G401 (cell line): Measurements from ENCODE around the gene ARHGDIB. TPM values are rescaled to one million over a fixed set of nuclear protein-coding genes. Genes with fewer than 3 reads are reported as not detected.

ENCODE experiments used
- DNase-seq: peaks from one replicate; pipeline ENCODE4 v3.0.0-alpha.2; 2015; ENCODE audit warnings: low spot score
- in situ Hi-C: cut with HindIII; loops from 2 replicates; pipeline ENCODE4 v1.10.0; 2016; ENCODE audit warnings: low sequenced_read_pairs, mixed read lengths
- total RNA-seq: library from RNA; depleted of rRNA; stranded (reverse); fragments of >200 nt; shearing (Covaris generic); gene quantifications from 2 replicates; pipeline ENCODE4 v1.2.3, GENCODE V29; 2014

The ARHGDIB gene
- total RNA-seq, 1 experiment from 2014 or later: not detected

DNA sequence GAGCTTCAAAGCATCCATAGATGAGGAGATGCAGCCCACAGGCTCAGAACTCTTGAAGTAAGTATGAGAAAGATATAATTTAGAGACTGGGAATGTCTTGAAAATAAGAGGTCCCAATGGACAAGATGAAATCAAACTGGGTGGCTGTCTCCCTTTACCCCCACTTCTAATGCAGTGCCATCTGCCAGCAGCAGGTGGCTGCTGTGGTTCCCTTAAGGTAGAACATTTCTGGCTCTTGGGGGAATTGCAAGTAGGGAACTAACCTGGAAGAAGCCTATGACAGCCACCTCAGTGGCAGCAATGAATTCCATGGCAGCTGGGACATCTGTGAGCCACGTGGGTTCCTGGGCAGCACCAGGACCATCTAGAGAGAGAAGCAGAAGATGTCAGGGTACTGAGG is 23.7 kb downstream of the ARHGDIB start:
- in situ Hi-C loops: no loop called here
- no peak for DNase-seq

DNA sequence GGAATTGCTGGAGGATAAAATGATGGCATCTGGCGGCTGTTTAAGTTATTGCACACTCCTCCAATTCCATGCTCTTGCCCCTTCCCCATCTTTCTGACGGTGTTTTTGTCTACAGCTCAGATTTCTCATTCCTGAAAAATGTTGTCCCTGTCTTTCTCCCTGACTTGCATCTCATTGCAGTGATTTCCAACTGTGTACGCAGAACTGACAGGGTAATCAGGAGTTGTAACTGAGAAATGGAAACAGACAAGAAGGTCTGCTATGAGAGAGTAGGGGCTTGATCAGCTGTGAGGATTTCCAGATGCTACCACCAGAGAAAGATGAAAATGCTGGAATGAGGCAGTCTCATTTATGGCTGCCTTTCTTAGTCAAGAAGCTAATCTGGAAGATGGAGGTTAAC is 24.4 kb downstream of the ARHGDIB start:
- in situ Hi-C loops: no loop called here
- no peak for DNase-seq

DNA sequence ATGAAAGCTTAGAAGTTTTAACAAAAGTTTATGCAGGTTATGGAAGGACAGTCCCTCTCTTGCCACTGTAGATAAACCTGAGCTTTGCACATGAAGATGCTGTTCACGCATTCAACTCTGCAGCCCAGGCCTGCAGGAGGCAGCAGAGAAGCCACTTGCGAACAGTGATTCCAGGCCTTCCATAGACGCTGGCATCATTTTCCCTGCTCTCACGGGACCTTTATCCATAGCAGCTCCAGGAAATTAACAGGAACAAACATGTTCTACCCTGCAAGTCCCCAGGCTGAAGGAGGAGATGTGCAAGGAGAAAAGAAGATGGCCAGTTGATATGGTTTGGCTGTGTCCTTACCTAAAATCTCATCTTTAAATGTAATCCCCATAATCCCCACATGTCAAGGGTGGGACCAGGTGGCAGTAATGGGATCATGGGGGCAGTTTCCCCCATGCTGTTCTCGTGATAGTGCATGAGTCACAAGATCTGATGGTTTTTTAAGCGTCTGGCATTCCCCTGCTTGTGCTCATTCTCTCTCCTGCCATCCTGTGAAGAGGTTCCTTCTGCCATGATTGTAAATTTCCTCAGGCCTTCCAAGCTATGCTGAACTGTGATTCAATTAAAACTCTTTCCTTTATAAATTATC is 25.1 kb downstream of the ARHGDIB start:
- in situ Hi-C loops: no loop called here

DNA sequence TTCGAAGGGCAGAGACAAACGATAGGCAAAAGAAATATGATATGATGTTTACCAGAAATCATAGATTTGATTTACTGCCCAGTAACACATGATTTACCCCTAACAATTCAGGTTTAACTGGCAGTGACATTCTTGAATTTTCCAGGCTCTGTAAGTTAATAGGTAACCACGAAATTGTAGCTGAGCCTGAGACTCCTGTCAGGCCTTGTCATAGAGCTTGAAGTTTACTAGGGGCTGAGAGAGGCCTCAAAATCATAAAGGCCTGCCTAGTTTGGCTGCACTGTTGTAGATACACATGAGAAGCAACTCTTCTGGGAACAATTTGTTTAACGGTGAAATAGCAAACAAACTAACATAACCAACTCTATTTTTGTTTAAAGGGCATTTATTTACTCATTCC is 26.4 kb downstream of the ARHGDIB start:
- DNase-seq: no peak
- in situ Hi-C loops: no loop called here

More for the DNA sequence above, 25.1 kb downstream of the ARHGDIB start:
- DNase-seq: no peak

DNA sequence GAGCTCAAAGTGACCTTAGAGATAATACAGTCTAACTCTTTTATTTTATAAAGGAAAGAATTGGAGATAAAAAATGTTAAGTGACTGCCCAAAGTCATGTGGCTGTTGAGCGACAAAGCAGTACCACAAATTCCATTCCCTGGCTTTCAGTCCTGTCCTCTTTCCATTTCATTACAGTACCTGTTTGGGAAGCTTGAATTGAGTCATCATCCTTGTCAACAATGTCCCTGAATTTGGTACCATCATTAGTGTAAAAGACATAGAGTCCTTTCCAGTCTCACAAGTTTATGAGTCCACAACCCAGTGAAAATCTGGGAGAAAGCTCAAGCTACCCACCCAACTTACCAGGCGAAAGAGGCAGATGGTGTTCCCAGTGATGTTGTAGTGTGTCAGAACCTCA is 26.9 kb downstream of the ARHGDIB start:
- in situ Hi-C loops: no loop called here
- no peak for DNase-seq

DNA sequence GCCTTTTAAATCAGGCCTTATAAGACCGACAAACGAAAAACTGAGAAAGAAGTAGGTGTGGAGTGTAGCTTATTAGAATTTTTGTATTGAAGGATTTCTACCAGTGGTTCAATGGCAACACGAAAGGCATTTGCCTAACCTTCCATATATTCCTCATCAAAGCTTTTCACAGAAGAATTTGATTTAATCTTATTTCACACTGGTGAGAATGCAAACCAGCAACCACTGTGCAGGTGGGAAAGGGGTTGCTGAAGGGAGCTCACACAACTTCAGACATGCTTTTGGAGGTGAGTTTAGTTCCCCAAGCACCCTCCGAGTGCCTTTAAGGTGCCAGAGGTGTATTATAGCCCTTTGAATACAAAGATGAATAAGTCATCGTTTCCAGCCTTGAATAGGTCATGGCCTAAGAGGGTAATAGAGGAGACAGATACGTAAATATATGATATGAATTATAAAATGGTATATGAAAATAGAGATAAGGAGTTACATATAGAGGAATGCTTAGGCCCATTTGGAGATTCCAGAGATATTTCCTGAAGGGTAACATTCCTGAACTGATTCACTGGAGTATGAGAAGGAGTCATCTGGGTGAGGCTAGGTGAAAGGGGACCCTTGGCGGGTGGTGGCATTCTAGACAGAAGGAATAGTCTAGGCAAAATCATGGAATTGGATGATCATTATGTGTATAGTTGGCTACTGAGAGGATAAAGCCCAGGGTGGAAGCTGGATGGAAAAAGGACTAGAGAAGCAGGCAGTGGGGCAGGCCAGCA is 29.4 kb downstream of the ARHGDIB start:
- in situ Hi-C loops: no loop called here

DNA sequence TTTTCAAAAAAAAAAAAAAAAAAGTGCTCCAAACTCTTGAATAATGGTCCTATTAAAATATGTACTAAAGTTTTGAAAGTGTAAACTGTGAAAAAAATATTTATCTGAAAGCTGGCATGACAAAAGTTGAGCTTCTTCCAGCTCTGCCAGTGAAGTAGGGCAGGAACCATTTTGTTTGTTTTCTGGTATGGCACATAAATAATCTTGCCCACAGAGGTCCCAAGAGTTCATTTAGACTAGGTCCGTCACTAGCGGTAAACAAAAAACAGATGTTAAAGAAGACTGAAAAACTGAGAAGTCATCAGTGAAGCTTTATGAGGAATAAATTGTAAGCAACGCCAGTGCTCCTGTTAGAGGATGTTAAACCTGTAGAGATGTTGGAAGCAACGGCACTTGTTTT is 30.0 kb downstream of the ARHGDIB start:
- in situ Hi-C loops: no loop called here
- no peak for DNase-seq

More for the DNA sequence above, 29.4 kb downstream of the ARHGDIB start:
- DNase-seq: no peak

DNA sequence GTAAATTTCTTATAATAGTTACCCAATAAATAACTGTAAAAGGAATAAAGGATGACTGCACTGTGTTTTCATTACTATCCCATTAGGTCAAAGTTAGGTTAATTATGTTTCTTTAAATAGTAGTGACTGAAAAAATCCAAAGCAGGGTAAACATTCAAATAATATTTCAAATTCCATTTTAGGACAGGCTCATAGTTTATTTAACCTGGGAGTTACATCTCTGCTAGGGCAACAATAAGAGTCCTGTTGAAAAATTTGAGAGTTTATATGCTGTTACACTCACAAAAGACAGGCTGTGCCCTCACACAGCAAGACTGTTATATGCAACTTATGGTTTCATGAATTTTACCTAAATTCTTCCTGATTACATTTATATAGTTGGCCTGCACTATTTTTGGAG is 31.1 kb downstream of the ARHGDIB start:
- in situ Hi-C loops: no loop called here
- DNase-seq: no peak

DNA sequence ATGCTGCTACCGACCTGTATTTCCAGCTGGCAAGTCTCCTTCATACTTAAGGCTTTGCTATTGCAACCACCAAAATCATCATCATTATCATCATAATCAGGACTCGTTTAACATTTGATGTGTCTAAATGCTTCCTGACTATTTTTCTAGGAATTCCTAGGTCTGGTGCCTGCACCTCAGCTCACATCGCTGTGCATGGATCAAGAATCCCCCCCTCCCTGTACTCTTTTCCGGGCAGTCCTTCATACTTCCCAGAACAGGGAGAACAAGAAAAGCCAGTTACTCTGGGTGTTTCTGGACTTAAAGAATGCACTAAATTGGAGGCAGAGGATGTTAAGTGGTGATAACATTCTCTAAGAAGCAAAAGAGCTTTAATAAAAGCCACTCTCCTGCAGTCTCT is 32.5 kb downstream of the ARHGDIB start:
- in situ Hi-C loops: no loop called here
- no peak for DNase-seq

DNA sequence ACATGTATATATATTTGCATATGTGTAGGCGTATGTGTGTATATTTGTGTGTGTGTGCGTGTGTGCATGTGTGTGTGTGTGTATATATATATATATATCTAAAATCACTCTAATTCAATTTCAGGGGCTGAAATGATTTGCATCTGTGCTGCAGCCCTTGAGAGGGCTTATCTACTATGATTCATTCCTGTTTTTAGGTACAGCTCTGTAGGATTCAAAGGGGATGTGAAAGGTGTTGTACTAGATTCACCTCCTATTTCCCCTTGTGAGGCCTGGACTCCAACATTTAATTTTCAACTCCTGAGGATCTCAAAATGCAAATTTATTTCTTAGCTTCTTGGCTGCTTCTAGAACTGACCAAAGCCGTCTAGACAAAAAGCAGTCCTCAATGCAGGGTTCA is 34.1 kb downstream of the ARHGDIB start:
- DNase-seq: no peak
- in situ Hi-C loops: no loop called here

DNA sequence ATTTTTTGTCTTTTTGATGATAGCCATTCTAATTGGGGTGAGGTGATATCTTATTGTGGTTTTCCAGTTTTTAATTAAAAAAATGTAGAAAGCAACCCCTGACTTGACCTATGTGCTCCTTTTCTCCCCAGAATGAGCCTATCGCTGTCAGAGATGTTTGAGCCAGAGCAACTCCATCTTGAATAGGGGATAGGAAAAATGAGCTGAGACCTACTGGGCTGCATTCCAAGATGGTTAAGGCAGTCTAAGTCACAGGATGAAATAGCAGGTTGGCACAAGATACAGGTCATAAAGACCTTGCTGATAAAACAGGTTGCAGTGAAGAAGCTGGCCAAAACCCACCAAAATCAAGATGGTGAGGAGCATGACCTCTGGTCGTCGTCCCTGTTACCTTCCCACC is 36.9 kb downstream of the ARHGDIB start:
- DNase-seq: no peak
- in situ Hi-C loops: no loop called here

DNA sequence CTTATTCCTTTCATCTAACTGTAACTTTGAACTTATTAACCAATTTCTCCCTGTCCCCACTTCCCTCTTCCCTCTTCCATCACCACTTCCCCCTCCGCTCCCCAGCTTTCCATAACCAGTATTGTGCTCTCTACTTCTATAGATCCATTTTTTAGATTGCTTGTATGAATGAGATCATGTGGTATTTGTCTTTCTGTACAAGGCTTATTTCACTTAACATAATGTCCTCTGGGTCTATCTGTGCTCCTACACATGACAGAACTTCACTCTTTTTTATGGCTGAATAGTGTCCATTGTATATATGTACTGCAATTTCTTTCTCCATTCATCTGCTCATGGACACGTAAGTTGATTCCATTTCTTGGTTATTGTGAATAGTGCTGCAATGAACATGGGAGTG is 37.5 kb downstream of the ARHGDIB start:
- no peak for DNase-seq
- in situ Hi-C loops: no loop called here

DNA sequence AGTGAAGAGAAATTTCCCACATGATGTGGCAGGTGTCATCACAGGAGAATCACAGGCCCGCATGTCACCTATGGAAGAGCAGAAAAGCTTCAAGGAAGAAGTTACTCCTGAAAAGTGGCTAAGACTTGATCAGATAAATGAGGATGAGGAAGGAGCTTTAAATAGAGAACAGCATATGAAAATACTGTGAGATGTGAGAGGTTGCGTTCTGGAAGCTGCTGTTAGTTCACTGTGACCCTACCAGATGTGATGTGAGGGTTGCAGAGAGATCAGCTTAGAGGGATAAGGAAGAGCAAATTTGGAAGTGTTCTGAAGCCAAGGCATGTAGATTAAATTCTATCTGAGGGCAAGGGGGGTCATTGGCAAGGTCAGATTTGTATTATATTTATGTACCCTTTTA is 40.2 kb downstream of the ARHGDIB start:
- no peak for DNase-seq
- in situ Hi-C loops: no loop called here

DNA sequence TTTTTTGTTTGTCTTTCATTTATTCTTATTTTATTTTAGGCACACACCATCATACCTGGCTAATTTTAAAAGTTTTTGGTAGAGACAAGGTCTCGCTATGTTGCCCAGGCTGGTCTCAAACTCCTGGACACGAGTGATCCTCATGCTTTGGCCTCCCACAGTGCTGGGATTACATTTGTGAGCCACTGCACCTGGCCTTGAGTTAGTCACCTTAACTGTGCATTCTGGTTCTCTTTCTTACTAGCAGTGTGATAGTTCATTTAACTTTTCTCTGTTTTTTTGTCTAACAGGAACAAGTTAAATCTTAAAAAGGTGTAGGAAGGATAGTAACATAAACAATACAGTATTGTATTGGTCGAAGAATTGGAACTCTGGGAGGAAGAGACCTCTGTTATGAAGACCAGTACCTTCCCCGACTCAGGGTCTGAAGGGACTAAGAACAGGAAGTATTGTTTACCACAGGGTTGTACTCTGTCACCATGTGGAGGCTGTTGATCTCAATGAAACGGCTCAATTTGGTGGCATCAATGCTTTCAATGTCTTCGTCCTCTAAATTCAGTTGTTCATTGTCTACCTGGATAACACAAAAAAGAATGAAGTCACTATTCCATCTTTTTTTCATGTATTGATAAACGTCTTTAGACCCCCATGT is 40.8 kb downstream of the ARHGDIB start:
- in situ Hi-C loops: no loop called here
- DNase-seq: no peak

DNA sequence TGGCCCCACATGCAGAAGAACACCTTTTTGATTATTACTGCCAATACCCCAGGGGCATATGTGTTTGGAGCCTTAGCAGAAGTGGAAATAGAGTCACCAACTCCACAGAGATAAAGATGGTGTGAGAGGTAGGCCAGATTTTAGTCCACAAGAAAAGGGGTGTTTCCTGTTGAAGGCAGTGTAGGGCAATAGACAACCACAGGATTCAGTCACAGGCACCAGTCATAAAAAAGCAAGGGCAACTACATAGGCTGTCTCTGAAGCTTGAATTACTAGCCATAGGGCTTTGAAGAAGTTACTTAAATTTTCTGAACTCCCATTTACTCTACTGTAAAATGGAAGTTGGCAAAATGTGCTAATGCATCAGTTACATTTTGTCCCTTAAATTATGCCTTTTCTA is 41.9 kb downstream of the ARHGDIB start:
- DNase-seq: no peak
- in situ Hi-C loops: no loop called here

DNA sequence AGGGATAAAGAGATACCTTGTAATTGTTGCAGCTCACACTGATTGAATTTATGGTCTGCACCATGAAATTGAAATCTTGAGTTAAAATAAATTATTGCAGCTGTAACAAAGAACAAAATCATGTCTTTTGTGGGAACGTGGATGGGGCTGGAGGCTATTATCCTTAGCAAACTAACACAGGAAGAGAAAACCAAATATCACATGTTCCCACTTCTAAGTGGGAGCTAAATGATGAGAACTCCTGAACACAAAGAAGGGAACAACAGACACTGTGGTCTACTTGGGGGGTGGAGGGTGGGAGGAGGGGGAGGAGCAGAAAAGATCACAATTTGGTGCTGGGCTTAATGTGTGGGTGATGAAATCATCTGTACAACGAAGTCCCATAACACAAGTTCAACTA is 45.7 kb downstream of the ARHGDIB start:
- no peak for DNase-seq
- in situ Hi-C loops: no loop called here

DNA sequence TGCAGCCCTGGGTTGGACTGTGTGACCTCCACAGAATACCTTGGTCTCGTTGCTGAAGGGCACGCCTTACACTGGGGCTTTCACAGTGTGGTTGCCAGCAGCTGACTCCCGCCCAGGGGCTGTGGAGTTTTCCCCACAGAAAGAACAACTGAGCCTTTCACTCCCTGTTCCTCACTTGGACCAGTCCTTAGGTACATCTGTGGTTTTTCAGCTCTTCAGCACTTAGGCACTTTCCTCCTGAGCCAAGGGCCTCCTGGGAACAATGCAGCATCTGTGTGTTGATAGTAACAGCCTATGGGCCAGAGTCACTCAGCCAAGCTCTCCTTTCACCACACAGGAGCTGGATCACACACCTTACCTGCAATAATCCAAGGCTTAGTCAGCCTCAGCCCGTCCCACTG is 48.0 kb downstream of the ARHGDIB start:
- DNase-seq: no peak

DNA sequence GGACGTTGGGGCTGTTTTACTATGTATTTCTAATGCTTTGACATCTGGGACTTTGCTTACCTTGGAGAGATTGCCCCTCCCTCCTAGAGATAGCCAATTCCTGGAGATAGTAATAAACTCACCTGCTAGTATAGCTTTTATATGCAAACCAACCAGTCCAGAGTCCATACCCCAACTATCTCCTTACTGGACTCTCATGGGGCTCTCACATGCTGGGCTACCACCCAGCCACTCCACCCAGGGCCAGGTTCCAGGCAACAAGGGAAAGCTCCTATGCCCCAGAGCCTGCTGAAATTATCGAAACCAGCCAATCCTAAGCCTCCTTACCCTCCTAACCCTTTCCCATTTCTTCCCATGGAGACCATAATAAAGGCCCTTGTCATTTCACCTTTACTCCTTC is 50.3 kb downstream of the ARHGDIB start:
- in situ Hi-C loops: no loop called here
- DNase-seq: no peak

More for the DNA sequence above, 48.0 kb downstream of the ARHGDIB start:
- in situ Hi-C loops: no loop called here

DNA sequence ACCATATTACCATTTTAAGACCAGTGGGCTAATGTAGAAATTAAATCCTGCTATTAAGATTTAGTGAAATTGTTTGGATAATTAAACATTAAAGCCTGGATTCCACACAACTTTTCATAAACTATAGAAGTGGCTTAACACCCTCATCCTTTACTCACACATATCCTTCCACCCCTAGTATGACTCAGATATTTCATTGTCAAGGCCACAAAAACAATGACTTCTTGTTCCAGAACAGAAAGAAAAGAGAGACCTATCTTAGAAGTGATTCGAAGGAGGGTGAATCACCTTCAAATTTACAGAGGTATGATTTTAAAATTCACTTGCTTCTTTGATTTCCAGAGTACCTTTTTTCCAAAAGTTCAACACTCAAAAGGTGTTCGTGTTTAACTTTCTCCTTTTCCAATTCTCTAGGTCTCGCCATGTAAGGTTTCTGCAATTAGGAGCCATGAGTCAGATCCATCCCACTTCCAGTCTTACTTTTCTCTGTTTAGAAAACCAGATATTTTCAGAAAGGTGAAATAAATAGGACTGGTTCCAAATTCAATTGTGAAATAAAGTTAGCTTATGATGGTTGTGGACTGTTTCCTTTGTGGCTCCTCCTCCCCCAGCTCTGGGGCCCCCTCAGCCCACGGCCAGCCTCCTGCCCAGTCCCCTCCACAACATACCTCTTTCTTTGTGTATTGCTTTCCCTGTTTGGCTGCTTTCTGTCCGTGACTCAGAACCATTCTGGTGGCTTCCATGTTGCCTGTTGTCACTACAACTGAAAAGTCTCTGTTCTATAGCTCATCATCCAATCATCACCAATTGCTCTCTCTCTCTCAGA is 51.1 kb downstream of the ARHGDIB start:
- in situ Hi-C loops: no loop called here
- DNase-seq: no peak

DNA sequence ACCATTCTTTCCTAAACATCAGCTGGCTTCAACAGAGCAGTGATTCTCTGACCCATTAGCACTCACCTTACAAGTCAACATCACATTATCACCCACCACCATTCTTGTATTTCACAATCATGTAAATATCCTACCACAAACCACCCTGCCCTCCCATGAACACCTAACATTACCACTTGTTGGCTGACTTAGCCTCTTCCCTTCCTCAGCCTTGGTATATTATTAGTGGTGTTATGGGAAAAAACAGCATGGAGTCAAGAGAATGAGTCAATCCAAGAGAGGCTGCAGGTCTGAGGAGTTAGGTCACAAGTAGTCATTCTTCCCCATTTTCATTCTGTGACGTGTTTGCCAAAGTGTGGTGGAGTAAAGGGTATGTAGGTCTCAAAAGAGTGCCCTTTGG is 53.4 kb downstream of the ARHGDIB start:
- no peak for DNase-seq
- in situ Hi-C loops: no loop called here
